Measurements from ENCODE around the gene MMP24. TPM values are rescaled to one million over a fixed set of nuclear protein-coding genes. Genes with fewer than 3 reads are reported as not detected.

The MMP24 gene
- total and polyA plus RNA-seq, 4 donors, result 0.09 to 0.75 (median 0.42) TPM

DNA sequence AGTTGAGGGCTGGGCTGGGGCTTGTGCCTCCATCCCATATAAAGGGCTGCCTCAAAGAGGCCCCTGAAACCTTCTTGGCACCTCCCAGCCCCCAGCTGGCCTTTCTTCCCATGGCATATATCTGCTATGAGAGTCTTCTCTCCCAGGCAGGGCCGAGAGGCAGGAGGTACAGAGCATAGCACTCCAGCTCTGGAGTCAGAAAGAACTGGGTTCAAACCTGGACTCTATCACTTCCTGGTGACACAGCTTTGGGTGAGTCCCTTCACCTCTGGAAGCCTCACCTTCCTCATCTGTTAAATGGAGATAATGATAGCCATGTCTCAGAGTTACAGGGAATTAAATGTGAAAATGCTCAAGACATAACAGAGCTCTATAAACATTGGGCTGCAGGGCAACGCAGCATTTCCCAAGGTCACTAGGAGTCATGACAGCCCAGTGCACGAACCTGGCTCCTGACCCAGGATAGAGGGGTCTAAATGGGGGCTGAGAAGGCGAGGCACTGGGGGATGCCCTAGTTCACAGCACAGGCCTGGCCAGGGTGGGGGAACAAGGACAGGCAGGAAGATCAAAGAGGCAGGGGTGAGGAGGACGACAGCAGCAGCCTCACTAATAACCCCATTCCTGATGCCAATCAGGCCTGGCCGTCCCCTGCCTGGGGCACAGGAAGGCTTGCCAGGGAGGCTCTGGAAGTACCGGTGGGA lies 63.8 kb downstream of the MMP24 start:
- TF ChIP-seq, protein P1, sequence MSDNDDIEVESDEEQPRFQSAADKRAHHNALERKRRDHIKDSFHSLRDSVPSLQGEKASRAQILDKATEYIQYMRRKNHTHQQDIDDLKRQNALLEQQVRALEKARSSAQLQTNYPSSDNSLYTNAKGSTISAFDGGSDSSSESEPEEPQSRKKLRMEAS (IDR thresholded peaks at IDR 0.05), result no peak
- TF ChIP-seq JUND (IDR thresholded peaks at IDR 0.05) (no peak), SP1 (IDR thresholded peaks at IDR 0.05) (no peak), EGR1 (IDR thresholded peaks at IDR 0.05; ENCODE audit: low read depth in 2 of 2) (no peak), GABPA (IDR thresholded peaks at IDR 0.05 in 1 of 2, conservative IDR thresholded peaks at IDR 0.05 in 1 of 2) (no peak), NR2F2 (IDR thresholded peaks at IDR 0.05) (no peak), RXRA (IDR thresholded peaks at IDR 0.05) (no peak), FOXA1 (IDR thresholded peaks at IDR 0.05) (no peak), RAD21 (IDR thresholded peaks at IDR 0.05) (no peak), FOXA2 (IDR thresholded peaks at IDR 0.05) (no peak), HNF4A (conservative IDR thresholded peaks at IDR 0.05) (no peak), HNF4G (IDR thresholded peaks at IDR 0.05) (no peak)
- TF ChIP-seq, protein P2, sequence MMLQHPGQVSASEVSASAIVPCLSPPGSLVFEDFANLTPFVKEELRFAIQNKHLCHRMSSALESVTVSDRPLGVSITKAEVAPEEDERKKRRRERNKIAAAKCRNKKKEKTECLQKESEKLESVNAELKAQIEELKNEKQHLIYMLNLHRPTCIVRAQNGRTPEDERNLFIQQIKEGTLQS (IDR thresholded peaks at IDR 0.05), result no peak
- TF ChIP-seq, protein P3, sequence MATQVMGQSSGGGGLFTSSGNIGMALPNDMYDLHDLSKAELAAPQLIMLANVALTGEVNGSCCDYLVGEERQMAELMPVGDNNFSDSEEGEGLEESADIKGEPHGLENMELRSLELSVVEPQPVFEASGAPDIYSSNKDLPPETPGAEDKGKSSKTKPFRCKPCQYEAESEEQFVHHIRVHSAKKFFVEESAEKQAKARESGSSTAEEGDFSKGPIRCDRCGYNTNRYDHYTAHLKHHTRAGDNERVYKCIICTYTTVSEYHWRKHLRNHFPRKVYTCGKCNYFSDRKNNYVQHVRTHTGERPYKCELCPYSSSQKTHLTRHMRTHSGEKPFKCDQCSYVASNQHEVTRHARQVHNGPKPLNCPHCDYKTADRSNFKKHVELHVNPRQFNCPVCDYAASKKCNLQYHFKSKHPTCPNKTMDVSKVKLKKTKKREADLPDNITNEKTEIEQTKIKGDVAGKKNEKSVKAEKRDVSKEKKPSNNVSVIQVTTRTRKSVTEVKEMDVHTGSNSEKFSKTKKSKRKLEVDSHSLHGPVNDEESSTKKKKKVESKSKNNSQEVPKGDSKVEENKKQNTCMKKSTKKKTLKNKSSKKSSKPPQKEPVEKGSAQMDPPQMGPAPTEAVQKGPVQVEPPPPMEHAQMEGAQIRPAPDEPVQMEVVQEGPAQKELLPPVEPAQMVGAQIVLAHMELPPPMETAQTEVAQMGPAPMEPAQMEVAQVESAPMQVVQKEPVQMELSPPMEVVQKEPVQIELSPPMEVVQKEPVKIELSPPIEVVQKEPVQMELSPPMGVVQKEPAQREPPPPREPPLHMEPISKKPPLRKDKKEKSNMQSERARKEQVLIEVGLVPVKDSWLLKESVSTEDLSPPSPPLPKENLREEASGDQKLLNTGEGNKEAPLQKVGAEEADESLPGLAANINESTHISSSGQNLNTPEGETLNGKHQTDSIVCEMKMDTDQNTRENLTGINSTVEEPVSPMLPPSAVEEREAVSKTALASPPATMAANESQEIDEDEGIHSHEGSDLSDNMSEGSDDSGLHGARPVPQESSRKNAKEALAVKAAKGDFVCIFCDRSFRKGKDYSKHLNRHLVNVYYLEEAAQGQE (IDR thresholded peaks at IDR 0.05), result no peak
- TF ChIP-seq, protein P4, sequence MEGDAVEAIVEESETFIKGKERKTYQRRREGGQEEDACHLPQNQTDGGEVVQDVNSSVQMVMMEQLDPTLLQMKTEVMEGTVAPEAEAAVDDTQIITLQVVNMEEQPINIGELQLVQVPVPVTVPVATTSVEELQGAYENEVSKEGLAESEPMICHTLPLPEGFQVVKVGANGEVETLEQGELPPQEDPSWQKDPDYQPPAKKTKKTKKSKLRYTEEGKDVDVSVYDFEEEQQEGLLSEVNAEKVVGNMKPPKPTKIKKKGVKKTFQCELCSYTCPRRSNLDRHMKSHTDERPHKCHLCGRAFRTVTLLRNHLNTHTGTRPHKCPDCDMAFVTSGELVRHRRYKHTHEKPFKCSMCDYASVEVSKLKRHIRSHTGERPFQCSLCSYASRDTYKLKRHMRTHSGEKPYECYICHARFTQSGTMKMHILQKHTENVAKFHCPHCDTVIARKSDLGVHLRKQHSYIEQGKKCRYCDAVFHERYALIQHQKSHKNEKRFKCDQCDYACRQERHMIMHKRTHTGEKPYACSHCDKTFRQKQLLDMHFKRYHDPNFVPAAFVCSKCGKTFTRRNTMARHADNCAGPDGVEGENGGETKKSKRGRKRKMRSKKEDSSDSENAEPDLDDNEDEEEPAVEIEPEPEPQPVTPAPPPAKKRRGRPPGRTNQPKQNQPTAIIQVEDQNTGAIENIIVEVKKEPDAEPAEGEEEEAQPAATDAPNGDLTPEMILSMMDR (IDR thresholded peaks at IDR 0.05; ENCODE audit: low read depth, low read length, missing input control), result no peak
- TF ChIP-seq, protein P5, sequence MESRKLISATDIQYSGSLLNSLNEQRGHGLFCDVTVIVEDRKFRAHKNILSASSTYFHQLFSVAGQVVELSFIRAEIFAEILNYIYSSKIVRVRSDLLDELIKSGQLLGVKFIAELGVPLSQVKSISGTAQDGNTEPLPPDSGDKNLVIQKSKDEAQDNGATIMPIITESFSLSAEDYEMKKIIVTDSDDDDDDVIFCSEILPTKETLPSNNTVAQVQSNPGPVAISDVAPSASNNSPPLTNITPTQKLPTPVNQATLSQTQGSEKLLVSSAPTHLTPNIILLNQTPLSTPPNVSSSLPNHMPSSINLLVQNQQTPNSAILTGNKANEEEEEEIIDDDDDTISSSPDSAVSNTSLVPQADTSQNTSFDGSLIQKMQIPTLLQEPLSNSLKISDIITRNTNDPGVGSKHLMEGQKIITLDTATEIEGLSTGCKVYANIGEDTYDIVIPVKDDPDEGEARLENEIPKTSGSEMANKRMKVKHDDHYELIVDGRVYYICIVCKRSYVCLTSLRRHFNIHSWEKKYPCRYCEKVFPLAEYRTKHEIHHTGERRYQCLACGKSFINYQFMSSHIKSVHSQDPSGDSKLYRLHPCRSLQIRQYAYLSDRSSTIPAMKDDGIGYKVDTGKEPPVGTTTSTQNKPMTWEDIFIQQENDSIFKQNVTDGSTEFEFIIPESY (IDR thresholded peaks at IDR 0.05), result no peak
- WGBS, result 79% methylated on average over 7 of the region's 7 CpGs
- Histone ChIP-seq H3K4me3 (ENCODE audit: low read depth in 1 of 3, low read length in 3 of 3) (no peak overlapping the region), H3K27me3 (ENCODE audit: control insufficient read depth in 4 of 4, insufficient read depth in 4 of 4, low read length in 3 of 4) (no peaks in the 10 kb centered on the region), H3K27ac (ENCODE audit: low read depth in 1 of 2, low read length in 2 of 2) (no peak overlapping the region), H3K9me3 (ENCODE audit: control insufficient read depth in 4 of 4, low read length in 3 of 4) (no peaks in the 10 kb centered on the region), H3K4me1 (ENCODE audit: control insufficient read depth in 4 of 4, insufficient read depth in 4 of 4, low read length in 3 of 4) (peaks cover 6 to 17% (median 14%) of the 10 kb centered on the region in 4 donors), H3K9ac (ENCODE audit: low read depth in 1 of 2, low read length in 2 of 2) (no peak overlapping the region), H3K36me3 (ENCODE audit: control insufficient read depth in 4 of 4, insufficient read depth in 3 of 4, low read depth in 1 of 4, low read length in 3 of 4) (no peaks in the 10 kb centered on the region)
- no peak for DNase-seq (ENCODE audit: low spot score)

Measured in liver (tissue), 9 donors.